Stimulated activated CD4-positive, alpha-beta T cell treated with anti-CD3 and anti-CD28 coated beads, Interleukin-1b, Interleukin-23, amount 100 ng/mL, for 4 hours (primary cell): Measurements from ENCODE around the gene CAMK2D.

ENCODE experiments used
- DNase-seq, 2 donors: peaks; one replicate each; pipeline ENCODE4 v3.0.0-alpha.2; 2020; ENCODE audit warnings: low read depth in 2 of 2

CAMK2D gene

GRCh38 chr4:113565702-113566012 lies 195.9 kb downstream of the CAMK2D start:
- DNase-seq: no peak

DNA sequence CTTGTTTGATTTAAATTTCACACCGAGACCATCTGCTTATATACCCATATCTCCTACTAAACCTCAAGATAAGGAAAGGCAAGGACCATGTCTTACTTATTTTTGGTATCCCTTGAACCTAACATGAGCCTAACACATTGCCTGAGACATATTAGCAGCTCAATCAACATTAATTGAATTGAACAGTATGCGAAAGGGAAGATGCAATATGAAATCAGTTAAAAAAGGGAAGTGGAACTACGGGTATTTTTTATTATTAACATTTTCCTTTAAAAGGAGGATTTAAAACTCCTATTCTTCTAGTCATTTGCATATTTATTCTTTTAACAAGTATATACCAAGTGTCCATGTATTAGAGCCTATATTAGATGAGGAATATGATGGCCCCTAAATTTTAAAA lies 197.0 kb downstream of the CAMK2D start:
- no peak for DNase-seq

- DNase-seq: no peak
These were observed 197.7 kb downstream of the CAMK2D start for GRCh38 chr4:113563691-113564378.

GRCh38 chr4:113561758-113562157 lies 199.8 kb downstream of the CAMK2D start:
- DNase-seq: no peak

DNA sequence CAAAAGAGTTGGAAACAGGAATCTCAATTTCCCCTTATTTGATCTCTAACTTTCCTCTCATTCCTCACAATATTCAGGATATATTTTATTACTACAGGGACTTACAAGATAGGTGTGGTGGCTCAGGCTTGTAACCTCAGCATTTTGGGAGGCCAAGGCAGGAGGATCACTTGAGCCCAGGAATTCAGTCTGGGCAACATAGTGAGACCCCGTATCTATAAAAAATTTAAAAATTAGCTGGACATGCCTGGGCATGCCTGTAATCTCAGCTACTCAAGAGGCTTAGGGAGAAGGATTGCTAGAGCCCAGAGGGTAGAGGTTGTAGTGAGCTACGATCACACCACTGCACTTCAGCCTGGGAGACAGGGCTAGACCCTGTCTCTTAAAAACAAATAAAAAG lies 200.4 kb downstream of the CAMK2D start:
- DNase-seq: no peak

DNA sequence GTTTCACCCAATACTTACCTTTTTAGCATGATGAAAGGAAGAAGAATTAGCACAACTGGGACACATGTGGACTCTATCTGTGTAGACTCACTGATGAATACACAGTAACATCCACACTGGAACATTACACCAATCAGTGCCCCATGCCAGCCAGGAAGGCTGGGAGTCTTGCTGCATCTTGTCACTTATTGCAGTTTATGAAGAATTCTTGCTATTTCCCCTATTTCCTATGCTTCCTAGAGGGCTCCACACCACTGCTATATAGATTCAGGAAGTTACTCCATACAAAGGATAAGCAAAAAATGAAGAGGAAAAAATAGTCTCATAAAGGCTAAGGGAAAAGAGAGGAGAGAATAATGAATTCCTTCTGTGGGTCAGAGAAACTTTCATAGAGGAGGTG lies 201.0 kb downstream of the CAMK2D start:
- no peak for DNase-seq

DNA sequence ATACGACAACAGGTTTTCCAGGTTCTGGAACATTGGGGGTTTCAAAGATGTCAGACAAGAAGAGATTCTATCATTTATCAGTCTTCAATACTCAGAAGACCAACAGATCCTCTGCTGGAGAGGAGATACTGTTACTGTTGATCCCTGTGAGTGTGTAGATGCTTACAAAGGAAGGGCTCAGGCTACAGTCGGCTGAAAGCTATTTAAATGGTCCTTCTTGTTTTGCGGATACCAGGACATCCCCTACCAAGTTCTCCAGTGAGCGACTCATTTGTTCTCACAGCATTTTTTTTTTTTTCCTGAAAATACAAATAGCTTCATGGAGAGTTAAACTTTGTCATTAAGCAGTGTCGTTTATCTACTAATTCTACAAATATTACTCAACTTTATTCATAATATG lies 201.6 kb downstream of the CAMK2D start:
- no peak for DNase-seq

- DNase-seq: no peak
These were observed 205.0 kb downstream of the CAMK2D start for GRCh38 chr4:113556382-113557134.

DNA sequence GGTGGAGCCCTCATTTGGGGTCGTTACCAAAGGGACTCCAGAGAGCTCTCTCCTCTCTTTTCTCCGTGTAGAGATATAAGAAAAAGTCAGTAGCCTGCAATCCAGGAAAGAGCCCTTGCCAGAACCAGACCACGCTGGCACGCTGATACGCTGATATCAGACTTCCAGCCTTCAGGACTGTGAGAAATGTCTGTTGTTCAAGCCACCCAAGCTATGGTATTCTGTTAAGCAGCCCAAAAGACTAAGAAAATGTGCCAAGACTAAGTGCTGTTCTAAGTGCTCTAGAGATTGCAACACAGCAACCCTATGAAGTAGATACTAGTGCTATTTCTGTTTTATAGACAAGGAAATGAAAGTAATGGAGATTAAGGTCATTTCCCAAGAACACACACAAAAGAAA lies 205.7 kb downstream of the CAMK2D start:
- no peak for DNase-seq

DNA sequence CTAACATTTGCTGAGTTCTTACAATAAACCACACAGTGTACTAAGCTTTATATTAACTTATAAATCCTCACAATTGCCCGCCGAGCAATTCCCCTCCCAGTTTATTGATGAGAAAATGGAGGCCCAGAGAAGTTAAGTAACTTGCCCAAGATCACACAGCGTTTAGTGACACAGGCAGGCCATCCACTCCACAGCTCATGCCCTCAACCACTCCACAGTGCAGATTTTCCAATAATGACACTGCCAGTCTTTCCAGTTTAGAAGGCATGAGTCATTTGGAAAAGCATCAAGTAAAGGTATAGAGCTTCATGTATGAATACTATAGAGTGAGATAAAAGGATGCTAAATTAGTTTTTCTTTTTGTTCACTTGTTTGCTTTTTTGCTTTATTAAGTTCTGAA lies 208.5 kb downstream of the CAMK2D start:
- no peak for DNase-seq

DNA sequence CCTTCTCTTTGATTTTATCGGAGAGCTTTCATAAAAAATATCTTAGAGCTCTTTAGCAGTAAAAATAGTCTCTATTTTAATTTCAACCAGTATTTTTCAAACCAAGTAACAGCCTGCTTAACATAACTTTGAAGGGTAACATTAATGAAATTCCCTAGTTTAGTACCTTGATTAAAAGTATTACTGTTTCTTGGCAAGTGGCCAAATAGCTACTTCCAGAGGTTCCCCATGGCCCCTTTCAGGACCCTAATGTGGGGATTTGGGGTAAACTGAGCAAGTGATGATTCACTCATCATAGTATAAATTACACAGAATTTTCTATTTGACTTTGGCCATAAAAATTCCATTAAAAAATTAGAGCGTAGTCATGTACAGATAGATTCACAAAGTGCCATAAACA lies 211.0 kb downstream of the CAMK2D start:
- no peak for DNase-seq

- no peak for DNase-seq
These were observed 213.2 kb downstream of the CAMK2D start for GRCh38 chr4:113548303-113548702.

GRCh38 chr4:113547487-113548042 lies 214.0 kb downstream of the CAMK2D start:
- peak; percentile 75 to 87 for DNase-seq

- no peak for DNase-seq
These were observed 219.6 kb downstream of the CAMK2D start for GRCh38 chr4:113541933-113542332.

DNA sequence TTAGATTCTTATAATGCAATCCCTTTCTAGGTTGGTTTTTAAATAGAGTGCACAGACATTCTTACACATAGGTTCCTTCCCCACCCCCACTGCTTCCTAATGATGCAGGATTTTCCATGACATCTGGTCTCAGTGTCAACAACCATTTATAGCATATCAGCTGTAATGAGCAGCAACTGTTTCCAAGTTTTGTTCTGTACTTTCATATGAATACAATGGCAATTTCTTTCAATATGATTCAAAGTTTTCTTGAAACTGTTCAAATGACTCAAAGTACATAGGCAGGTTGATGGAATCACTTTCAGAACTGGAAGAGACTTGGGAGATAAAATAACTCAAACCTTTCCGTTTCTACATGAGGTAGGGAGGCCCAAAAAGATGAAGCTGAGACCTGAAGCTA lies 220.7 kb downstream of the CAMK2D start:
- DNase-seq: peak; percentile 9 to 10

DNA sequence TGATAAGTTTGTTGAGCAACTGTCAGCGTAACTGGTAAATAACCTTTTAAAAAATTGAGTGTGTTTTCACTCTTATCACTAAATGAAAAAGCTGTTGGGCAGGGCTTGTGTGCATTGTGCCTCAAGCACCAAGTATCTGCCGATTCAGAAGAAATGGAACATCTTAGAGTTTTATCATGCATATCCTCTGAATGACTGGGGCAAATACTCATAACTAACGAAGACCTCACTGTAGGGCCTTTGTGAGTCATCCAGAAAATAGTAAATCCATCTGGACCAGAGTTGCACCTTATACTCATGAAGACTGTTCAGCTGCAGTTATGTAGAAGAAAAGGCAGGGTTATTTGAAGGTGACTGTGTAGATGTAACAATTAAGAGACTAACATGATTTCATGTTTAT lies 222.1 kb downstream of the CAMK2D start:
- DNase-seq: no peak

GRCh38 chr4:113537628-113538027 lies 223.9 kb downstream of the CAMK2D start:
- no peak for DNase-seq

DNA sequence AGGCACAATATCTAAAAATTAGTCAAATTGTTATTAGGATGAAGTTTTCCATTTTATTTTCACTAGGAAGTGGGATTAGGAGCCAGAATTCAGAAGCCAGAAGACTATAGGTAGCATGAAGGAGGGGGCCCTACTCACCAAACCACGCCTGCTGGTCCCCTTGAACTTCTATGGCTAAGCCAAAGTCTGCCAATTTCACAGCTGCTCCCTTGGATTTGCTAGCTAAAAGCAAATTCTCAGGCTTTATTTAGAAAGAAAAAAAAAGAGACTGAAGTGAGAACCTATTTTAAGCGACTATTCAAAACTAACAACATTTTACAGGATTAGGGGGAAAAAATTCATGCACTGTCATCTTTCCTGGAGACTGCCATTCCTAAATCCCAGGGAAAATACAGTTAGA lies 224.3 kb downstream of the CAMK2D start:
- DNase-seq: no peak

DNA sequence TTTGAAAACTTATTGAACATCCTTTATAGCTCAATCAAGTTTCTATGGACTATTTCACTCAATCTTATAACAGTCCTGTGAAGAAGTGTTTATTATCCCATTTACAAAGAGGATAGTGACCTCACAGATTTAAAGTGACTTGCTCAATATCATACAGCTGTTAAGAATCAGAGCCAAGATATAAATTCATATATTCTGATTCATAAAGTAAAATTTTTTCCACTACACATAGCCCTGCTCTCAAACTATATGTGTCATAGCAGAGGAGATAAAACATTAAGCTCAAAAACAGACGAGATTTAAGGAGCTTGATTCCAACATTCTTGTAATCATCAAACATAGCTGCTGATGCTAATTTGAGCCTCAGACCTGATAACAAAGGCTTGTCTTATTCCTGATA lies 226.8 kb downstream of the CAMK2D start:
- no peak for DNase-seq

- DNase-seq: no peak
These were observed 230.0 kb downstream of the CAMK2D start for GRCh38 chr4:113531572-113531971.

- DNase-seq: no peak
These were observed 233.1 kb downstream of the CAMK2D start for GRCh38 chr4:113528395-113528794.

GRCh38 chr4:113525521-113525920 lies 236.0 kb downstream of the CAMK2D start:
- no peak for DNase-seq

GRCh38 chr4:113524505-113525186 lies 236.9 kb downstream of the CAMK2D start:
- no peak for DNase-seq
